K562 (cell line): Measurements from ENCODE around the gene AFDN. TPM values are rescaled to one million over a fixed set of nuclear protein-coding genes. Genes with fewer than 3 reads are reported as not detected.

Experiments used
- ATAC-seq: fragments of 200-7000 bp; cut with Tn5 transposase; 3 replicates; pipeline ENCODE4 v1.9.1; 2020; ENCODE audit warnings: moderate library complexity
- BruUV-seq: library from RNA; stranded (reverse); fragments of 400-500 nt; replicated peaks from 2 replicates; lab custom pipeline; 2021; lab: Mats Ljungman, UMichigan
- CTCF ChIA-PET: fragments of 300-600 bp; formaldehyde crosslinking; extraction: SDS; loops from one replicate; lab custom pipeline; 2021; ENCODE audit warnings: low intra/inter-chr PET ratio; lab: Yijun Ruan, JAX
- POLR2A ChIA-PET: fragments of 300-600, 350-650 bp; sonication (Branson Sonifier 250); formaldehyde crosslinking; extraction: SDS; loops from one replicate; lab custom pipeline; 2021; ENCODE audit warnings: antibody characterized with exemption, inconsistent platforms; lab: Yijun Ruan, JAX
- DNase-seq, 4 experiments: peaks; one replicate each; pipeline versions ENCODE4 v3.0.0 to v3.0.0-alpha.2; 2011 to 2018; ENCODE audit warnings: low spot score in 3 of 4, mixed read lengths in 3 of 4; ENCODE audit errors: extremely low read depth in 1 of 4
- FAIRE-seq: peaks from 2 replicates; lab custom pipeline; 2011; peaks lifted over from hg19 to GRCh38; lab: Jason Lieb, UNC
- H2AFZ ChIP-seq: 2 replicates; pipeline ENCODE4 v1.6.0; 2011; ENCODE audit warnings: low read depth, low read length, control low read depth, inconsistent platforms
- H3K27ac ChIP-seq: fragments of 200-600 bp; 3 replicates; pipeline ENCODE4 v1.8.0; 2011; ENCODE audit warnings: low read depth, mild to moderate bottlenecking, control low read depth, inconsistent platforms, low read length, moderate library complexity, mixed read lengths; ENCODE audit errors: extremely low read depth
- H3K27me3 ChIP-seq, 2 experiments: fragments of 300-600 bp in 1 of 2; 2 replicates in 1 of 2; 3 replicates in 1 of 2; pipeline versions ENCODE4 v1.6.0 to v1.8.0; 2011; ENCODE audit warnings: inconsistent platforms in 2 of 2, low read length in 2 of 2, mild to moderate bottlenecking in 1 of 2, mixed read lengths in 1 of 2, moderate library complexity in 1 of 2; ENCODE audit not compliant: control insufficient read depth in 2 of 2, insufficient read depth in 2 of 2
- H3K36me3 ChIP-seq: fragments of 300-600 bp; 3 replicates; pipeline ENCODE4 v1.8.0; 2011; ENCODE audit warnings: mild to moderate bottlenecking, low read length, inconsistent platforms; ENCODE audit not compliant: control insufficient read depth, insufficient read depth
- H3K4me1 ChIP-seq, 2 experiments: fragments of 200-600 bp in 1 of 2; replicated peaks in 1 of 2; 2 replicates in 1 of 2; 3 replicates in 1 of 2; pipeline versions ENCODE4 v1.5.1 to v1.8.0; 2011; ENCODE audit warnings: inconsistent platforms in 2 of 2, low read length in 2 of 2, mild to moderate bottlenecking in 1 of 2, mixed read lengths in 1 of 2, moderate library complexity in 1 of 2; ENCODE audit not compliant: control insufficient read depth in 2 of 2, insufficient read depth in 2 of 2
- H3K4me2 ChIP-seq: 2 replicates; pipeline ENCODE4 v1.6.1; 2011; ENCODE audit warnings: low read length, control low read depth, inconsistent platforms, mixed read lengths; ENCODE audit not compliant: insufficient read depth
- H3K4me3 ChIP-seq: fragments of 200-600 bp; sonication (generic), shearing (Covaris generic); 2 replicates; pipeline ENCODE4 v1.5.1; 2016; ENCODE audit warnings: control low read depth, inconsistent platforms
- H3K79me2 ChIP-seq: fragments of 200-600 bp; 3 replicates; pipeline ENCODE4 v1.8.0; 2011; ENCODE audit warnings: low read length, inconsistent platforms; ENCODE audit not compliant: control insufficient read depth, insufficient read depth
- H3K9ac ChIP-seq, 2 experiments: 2 replicates each; pipeline versions ENCODE4 v1.6.0 to v1.6.1; 2011; ENCODE audit warnings: low read depth in 2 of 2, low read length in 2 of 2, control low read depth in 1 of 2, inconsistent platforms in 1 of 2, mild to moderate bottlenecking in 1 of 2, mixed read lengths in 1 of 2; ENCODE audit not compliant: insufficient read depth in 1 of 2
- H3K9me1 ChIP-seq: one replicate; pipeline ENCODE4 v1.6.0; 2011; ENCODE audit warnings: inconsistent platforms, mild to moderate bottlenecking, low read length, moderate library complexity; ENCODE audit not compliant: control insufficient read depth, insufficient read depth
- H3K9me3 ChIP-seq: replicated peaks from 2 replicates; pipeline ENCODE4 v1.5.1; 2011; ENCODE audit warnings: low read depth, low read length, inconsistent platforms; ENCODE audit not compliant: control insufficient read depth, insufficient read depth
- H4K20me1 ChIP-seq: replicated peaks from 2 replicates; pipeline ENCODE4 v1.6.1; 2011; ENCODE audit warnings: low read length, inconsistent platforms, mixed read lengths; ENCODE audit not compliant: control insufficient read depth, insufficient read depth
- ATF7 ChIP-seq: fragments of 450-650 bp; IDR thresholded peaks from 2 replicates; pipeline ENCODE4 v1.7.1; 2014; ENCODE audit warnings: mild to moderate bottlenecking, moderate library complexity
- BDP1 ChIP-seq: IDR thresholded peaks from 3 replicates; pipeline ENCODE4 v1.6.1; 2011; ENCODE audit not compliant: insufficient read length, insufficient read depth
- ERF ChIP-seq: fragments of 450-650 bp; formaldehyde crosslinking; IDR thresholded peaks from 2 replicates; pipeline ENCODE4 v1.4.0; 2020; ENCODE audit warnings: mild to moderate bottlenecking, mixed read lengths
- HDAC1 ChIP-seq, 2 experiments: fragments of 450-650 bp; IDR thresholded peaks; 2 replicates each; pipeline ENCODE4 v1.6.1; 2016 to 2017; ENCODE audit warnings: inconsistent platforms in 1 of 2, mild to moderate bottlenecking in 1 of 2, moderate library complexity in 1 of 2
- MAFK ChIP-seq: IDR thresholded peaks from 2 replicates; pipeline ENCODE4 v1.6.1; 2011; ENCODE audit warnings: low read length, improper control_type of control experiment
- MCM2 ChIP-seq: fragments of 450-650 bp; IDR thresholded peaks from 2 replicates; pipeline ENCODE4 v1.6.1; 2017; ENCODE audit warnings: low read depth, mild to moderate bottlenecking
- MTA2 ChIP-seq: fragments of 450-650 bp; IDR thresholded peaks from 2 replicates; pipeline ENCODE4 v1.6.1; 2016; ENCODE audit warnings: low read depth
- MTA3 ChIP-seq: fragments of 450-650 bp; formaldehyde crosslinking; IDR thresholded peaks from 2 replicates; pipeline ENCODE4 v1.6.1; 2017; ENCODE audit warnings: mild to moderate bottlenecking, borderline replicate concordance
- POLR2H ChIP-seq: IDR thresholded peaks from 2 replicates; pipeline ENCODE4 v1.6.1; 2016; ENCODE audit warnings: missing genetic modification characterization, low read depth, mild to moderate bottlenecking, control low read depth, missing compliant biosample characterization, moderate library complexity
- RBM15 ChIP-seq: fragments of 200-400 bp; formaldehyde crosslinking; IDR thresholded peaks from 2 replicates; pipeline ENCODE4 v1.6.1; 2018; ENCODE audit warnings: mild to moderate bottlenecking, low read length, moderate library complexity; ENCODE audit not compliant: insufficient read depth
- SAFB ChIP-seq: fragments of 200-400 bp; formaldehyde crosslinking; IDR thresholded peaks from 2 replicates; pipeline ENCODE4 v1.6.1; 2017; ENCODE audit warnings: low read depth, low read length, borderline replicate concordance
- SIN3B ChIP-seq: fragments of 450-650 bp; IDR thresholded peaks from 2 replicates; pipeline ENCODE4 v1.6.1; 2017; ENCODE audit warnings: low read depth, mild to moderate bottlenecking, moderate library complexity
- SMAD1 ChIP-seq: fragments of 150-350 bp; IDR thresholded peaks from 2 replicates; pipeline ENCODE4 v1.6.1; 2014; ENCODE audit warnings: low read length, low read depth; ENCODE audit not compliant: partially characterized antibody
- SMC3 ChIP-seq: conservative IDR thresholded peaks from 2 replicates; pipeline ENCODE4 v1.6.1; 2011; ENCODE audit warnings: low read depth, low read length, improper control_type of control experiment; ENCODE audit not compliant: insufficient read depth
- ZBTB8A ChIP-seq: fragments of 450-650 bp; IDR thresholded peaks from 2 replicates; pipeline ENCODE4 v1.6.1; 2018; ENCODE audit warnings: mild to moderate bottlenecking, moderate library complexity; ENCODE audit not compliant: partially characterized antibody
- ZNF589 ChIP-seq: fragments of 200-800 bp; sonication (Bioruptor generic); IDR thresholded peaks from 2 replicates; pipeline ENCODE4 v1.6.1; 2016; ENCODE audit warnings: low read depth, missing genetic modification characterization, missing compliant biosample characterization
- ZSCAN32 ChIP-seq: fragments of 450-650 bp; formaldehyde crosslinking; IDR thresholded peaks from 2 replicates; pipeline ENCODE4 v1.4.0; 2020; ENCODE audit warnings: mild to moderate bottlenecking, moderate library complexity
- WGBS: fragments of 100-300 bp; shearing (Covaris generic); methylation state at CpG from one replicate; pipeline ENCODE4 v1.1.6; 2016; ENCODE audit warnings: low coverage, mixed read lengths; ENCODE audit not compliant: insufficient coverage; ENCODE audit errors: missing lambda C conversion rate; 5-methylcytosine and 5-hydroxymethylcytosine counted together
- in situ Hi-C: fragments of 300-500 bp; cut with MboI; formaldehyde crosslinking; loops from 4 replicates; pipeline ENCODE4 v1.15.0; 2018; ENCODE audit warnings: inconsistent platforms, mixed read lengths
- intact Hi-C: fragments of 100-400 bp; cut with micrococcal nuclease; formaldehyde crosslinking; loops from 2 replicates; pipeline ENCODE4 v1.14.2; 2022
- polyA plus RNA-seq, 8 experiments: library from polyadenylated mRNA; depleted of rRNA in 4 of 8; stranded (reverse) in 5 of 8; unstranded in 3 of 8; fragments of >200 nt; fragmentation: Nextera tagmentation in 2 of 8; fragmentation: Illumina TruSeq in 1 of 8; extraction: Ambion mirVana in 2 of 8; extraction: Trizol in 1 of 8; gene quantifications; 2 replicates each; pipeline versions ENCODE4 v1.2.1 to v1.2.3, GENCODE V29; 2011 to 2014; ENCODE audit warnings: inconsistent platforms in 1 of 8, missing spikeins in 1 of 8
- total RNA-seq, 7 experiments: library from RNA; depleted of rRNA in 6 of 7; stranded (reverse); fragments of >200 nt in 6 of 7; fragmentation: Illumina TruSeq in 2 of 7; extraction: Trizol in 2 of 7; gene quantifications; 2 replicates each; pipeline versions ENCODE4 v1.2.1 to v1.2.3, GENCODE V29; 2011 to 2021; ENCODE audit warnings: low replicate concordance in 1 of 7
- TF ChIP-seq, protein P1 (sequence below): fragments of 450-650 bp; conservative IDR thresholded peaks from 2 replicates; pipeline ENCODE4 v1.6.1; 2016; ENCODE audit warnings: missing genetic modification characterization, low read depth, mild to moderate bottlenecking, missing compliant biosample characterization, moderate library complexity
- TF ChIP-seq, protein P2 (sequence below): fragments of 200-800 bp; sonication (Bioruptor generic); IDR thresholded peaks from 2 replicates; pipeline ENCODE4 v1.6.1; 2017; ENCODE audit warnings: missing genetic modification characterization, missing compliant biosample characterization

Gene AFDN
- total and polyA plus RNA-seq, 9 of the 15 experiments (the other 6 are each of a cell fraction or from before 2014, with no cell fraction given): 7.2 to 129 (median 105) TPM

DNA sequence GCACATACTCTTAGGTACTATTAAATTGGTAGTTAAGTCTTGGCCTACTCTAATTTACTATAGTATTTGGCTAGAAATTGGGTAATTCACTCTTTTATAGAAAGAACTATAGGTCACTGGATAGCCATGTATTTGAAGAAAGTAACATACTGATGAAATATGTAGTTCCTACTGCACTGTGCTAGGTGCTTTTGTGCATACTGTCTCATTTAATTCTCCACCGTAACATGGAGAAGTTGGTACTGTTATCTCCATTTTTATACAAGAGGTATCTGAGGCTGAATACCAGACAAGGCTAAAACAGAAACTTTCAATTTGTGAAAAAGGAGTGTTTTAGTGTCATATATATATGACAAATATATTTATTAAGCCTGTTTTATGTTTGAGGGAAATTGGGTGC lies 29.8 kb downstream of the AFDN start:
- CTCF ChIA-PET: interaction anchor here (0.7 kb wide), 1 partner anchor 33 kb away, joined by 4 read pairs; no protein-coding TSS in a partner anchor
- Histone ChIP-seq H3K79me2 (peaks cover 100% of the 10 kb centered on the region), H4K20me1 (no peaks in the 10 kb centered on the region; the same call in 1 of the 2 replicates), H3K4me2 (peak overlapping the region; percentile 74), H3K27me3 (no peaks in the 10 kb centered on the region), H3K9me1 (no peaks in the 10 kb centered on the region), H3K4me1 (peaks cover 6 to 82% of the 10 kb centered on the region in 2 experiments), H2AFZ (no peak overlapping the region; the same call in 1 of the 2 replicates), H3K36me3 (no peaks in the 10 kb centered on the region), H3K4me3 (no peak overlapping the region; the same call in 1 of the 2 replicates), H3K9me3 (no peaks in the 10 kb centered on the region), H3K27ac (peak overlapping the region; percentile 96), H3K9ac (peak overlapping the region in 1 of 2 experiments; percentile 86; a peak in 2 of 4 replicates)
- FAIRE-seq (no peak), DNase-seq (no peak), ATAC-seq (peak; percentile 4)
- in situ Hi-C loops: no loop called here
- TSS peak; percentile 88 for BruUV-seq
- POLR2A ChIA-PET: interaction anchor here (0.7 to 2.4 kb wide), 9 partner anchors 7 to 47 kb away, joined by 3 to 20 read pairs (median 3); no protein-coding TSS in a partner anchor
- intact Hi-C loops: loop anchor here (2.0 to 5.0 kb wide), 3 partner anchors 16 to 41 kb away; no protein-coding TSS in a partner anchor
- WGBS: 18% methylated on average over 1 of the region's 1 CpG
- no peak for TF ChIP-seq MTA3
- no peak for TF ChIP-seq HDAC1 (IDR thresholded peaks at IDR 0.05)
- no peak for TF ChIP-seq MAFK
- no peak for TF ChIP-seq SMC3
- TF ChIP-seq ZNF589: peak; percentile 0; the same call in 1 of the 2 replicates
- TF ChIP-seq SAFB: no peak
- TF ChIP-seq MTA2: no peak
- no peak; the same call in 1 of the 2 replicates for TF ChIP-seq POLR2H (tag)
- TF ChIP-seq SMAD1: no peak
- no peak for TF ChIP-seq ZSCAN32 (CRISPR knock-in tag)
- TF ChIP-seq ERF (CRISPR knock-in tag): no peak
- TF ChIP-seq, protein P1, sequence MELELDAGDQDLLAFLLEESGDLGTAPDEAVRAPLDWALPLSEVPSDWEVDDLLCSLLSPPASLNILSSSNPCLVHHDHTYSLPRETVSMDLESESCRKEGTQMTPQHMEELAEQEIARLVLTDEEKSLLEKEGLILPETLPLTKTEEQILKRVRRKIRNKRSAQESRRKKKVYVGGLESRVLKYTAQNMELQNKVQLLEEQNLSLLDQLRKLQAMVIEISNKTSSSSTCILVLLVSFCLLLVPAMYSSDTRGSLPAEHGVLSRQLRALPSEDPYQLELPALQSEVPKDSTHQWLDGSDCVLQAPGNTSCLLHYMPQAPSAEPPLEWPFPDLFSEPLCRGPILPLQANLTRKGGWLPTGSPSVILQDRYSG: no peak
- TF ChIP-seq, protein P2, sequence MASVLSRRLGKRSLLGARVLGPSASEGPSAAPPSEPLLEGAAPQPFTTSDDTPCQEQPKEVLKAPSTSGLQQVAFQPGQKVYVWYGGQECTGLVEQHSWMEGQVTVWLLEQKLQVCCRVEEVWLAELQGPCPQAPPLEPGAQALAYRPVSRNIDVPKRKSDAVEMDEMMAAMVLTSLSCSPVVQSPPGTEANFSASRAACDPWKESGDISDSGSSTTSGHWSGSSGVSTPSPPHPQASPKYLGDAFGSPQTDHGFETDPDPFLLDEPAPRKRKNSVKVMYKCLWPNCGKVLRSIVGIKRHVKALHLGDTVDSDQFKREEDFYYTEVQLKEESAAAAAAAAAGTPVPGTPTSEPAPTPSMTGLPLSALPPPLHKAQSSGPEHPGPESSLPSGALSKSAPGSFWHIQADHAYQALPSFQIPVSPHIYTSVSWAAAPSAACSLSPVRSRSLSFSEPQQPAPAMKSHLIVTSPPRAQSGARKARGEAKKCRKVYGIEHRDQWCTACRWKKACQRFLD (CRISPR knock-in tag): peak; percentile 44; the same call in 1 of the 2 replicates
- TF ChIP-seq MCM2: no peak
- TF ChIP-seq RBM15: no peak
- no peak for TF ChIP-seq SIN3B
- no peak for TF ChIP-seq ATF7
- peak; percentile 11 for TF ChIP-seq ZBTB8A
- TF ChIP-seq BDP1: no peak
